Calu3 (cell line): ENCODE results near the gene TYR. TPM values are rescaled to one million over a fixed set of nuclear protein-coding genes. Genes with fewer than 3 reads are reported as not detected.

Experiments
- Bru-seq: library from RNA; stranded (reverse); fragments of 400-500 nt; gene quantifications from one replicate; lab custom pipeline; 2021; lab: Mats Ljungman, UMichigan
- BruChase-seq, 2 experiments: library from RNA; stranded (reverse); fragments of 400-500 nt; gene quantifications; one replicate each; lab custom pipeline; 2021; lab: Mats Ljungman, UMichigan
- BruUV-seq: library from RNA; stranded (reverse); fragments of 400-500 nt; replicated peaks from 2 replicates; lab custom pipeline; 2021; lab: Mats Ljungman, UMichigan
- CTCF ChIA-PET: fragments of 300-600 bp; sonication (Branson Sonifier 250); formaldehyde crosslinking; loops from one replicate; lab custom pipeline; 2022; ENCODE audit warnings: antibody characterized with exemption; lab: Charles Lee
- DNase-seq: peaks from one replicate; pipeline ENCODE4 v3.0.0; 2022
- H3K27ac Mint-ChIP-seq: one replicate; pipeline ENCODE4 v1.8.0; 2022; ENCODE audit warnings: mixed read lengths; ENCODE audit not compliant: unreplicated experiment
- H3K27me3 Mint-ChIP-seq: one replicate; pipeline ENCODE4 v1.8.0; 2022; ENCODE audit warnings: mixed read lengths; ENCODE audit not compliant: unreplicated experiment
- H3K36me3 Mint-ChIP-seq: one replicate; pipeline ENCODE4 v1.8.0; 2022; ENCODE audit warnings: mild to moderate bottlenecking, moderate library complexity, mixed read lengths; ENCODE audit not compliant: insufficient read depth, unreplicated experiment
- H3K4me1 Mint-ChIP-seq: one replicate; pipeline ENCODE4 v1.8.0; 2022; ENCODE audit warnings: mild to moderate bottlenecking, low read depth, mixed read lengths; ENCODE audit not compliant: unreplicated experiment
- H3K4me3 Mint-ChIP-seq: one replicate; pipeline ENCODE4 v1.8.0; 2022; ENCODE audit warnings: mild to moderate bottlenecking, low read depth, moderate library complexity, mixed read lengths; ENCODE audit not compliant: unreplicated experiment
- H3K9me3 Mint-ChIP-seq: one replicate; pipeline ENCODE4 v1.8.0; 2022; ENCODE audit warnings: low read depth, mixed read lengths; ENCODE audit not compliant: unreplicated experiment
- CTCF ChIP-seq: fragments of 200-600 bp; IDR thresholded peaks from one replicate; pipeline ENCODE4 v1.8.0; 2022; ENCODE audit warnings: antibody characterized with exemption; ENCODE audit not compliant: unreplicated experiment
- intact Hi-C: fragments of 100-400 bp; cut with micrococcal nuclease; formaldehyde crosslinking; loops from one replicate; pipeline ENCODE4 v1.10.0; 2022; ENCODE audit not compliant: unreplicated experiment
- long read RNA-seq: library from polyadenylated mRNA; stranded (forward); transcript quantifications from one replicate; pipeline ENCODE4 v2.0.0, GENCODE V29; 2022
- total RNA-seq: library from RNA; stranded (reverse); gene quantifications from 2 replicates; pipeline ENCODE4 v1.2.3, GENCODE V29; 2022

The TYR gene
- total RNA-seq (not detected in 2 replicates), Bru-seq, nascent RNA (percentile 3 among the genes with signal in this experiment), BruChase-seq, experiment 1, labeled RNA remaining after a 6-hour chase (percentile 6 among the genes with signal in this experiment), BruChase-seq, experiment 2, labeled RNA remaining after a 2-hour chase (percentile 4 among the genes with signal in this experiment)
- long read RNA-seq: 0 reads

DNA sequence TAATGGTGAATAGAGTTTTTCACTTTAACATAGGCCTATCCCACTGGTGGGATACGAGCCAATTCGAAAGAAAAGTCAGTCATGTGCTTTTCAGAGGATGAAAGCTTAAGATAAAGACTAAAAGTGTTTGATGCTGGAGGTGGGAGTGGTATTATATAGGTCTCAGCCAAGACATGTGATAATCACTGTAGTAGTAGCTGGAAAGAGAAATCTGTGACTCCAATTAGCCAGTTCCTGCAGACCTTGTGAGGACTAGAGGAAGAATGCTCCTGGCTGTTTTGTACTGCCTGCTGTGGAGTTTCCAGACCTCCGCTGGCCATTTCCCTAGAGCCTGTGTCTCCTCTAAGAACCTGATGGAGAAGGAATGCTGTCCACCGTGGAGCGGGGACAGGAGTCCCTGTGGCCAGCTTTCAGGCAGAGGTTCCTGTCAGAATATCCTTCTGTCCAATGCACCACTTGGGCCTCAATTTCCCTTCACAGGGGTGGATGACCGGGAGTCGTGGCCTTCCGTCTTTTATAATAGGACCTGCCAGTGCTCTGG is at the start of gene TYR:
Gene TYR (plus strand): TSS at position 185 of the 541 bp plus-strand sequence. CDS start 79 bp downstream, at position 264.
- CTCF ChIA-PET: interaction anchor here (0.6 kb wide), 1 partner anchor 671 kb away, joined by 3 read pairs; no protein-coding TSS in a partner anchor
- H3K27ac Mint-ChIP-seq: no peak within 1 kb of the TSS
- no peaks in the 10 kb centered on the region for H3K4me1 Mint-ChIP-seq
- intact Hi-C loops: no loop called here
- H3K4me3 Mint-ChIP-seq: no peak within 1 kb of the TSS
- H3K9me3 Mint-ChIP-seq: no peaks in the 10 kb centered on the region
- no peak for TF ChIP-seq CTCF
- H3K36me3 Mint-ChIP-seq: no peaks in the 10 kb centered on the region
- DNase-seq: no peak
- no peaks in the 10 kb centered on the region for H3K27me3 Mint-ChIP-seq
- BruUV-seq: no TSS peak

- no peaks in the 10 kb centered on the region for H3K9me3 Mint-ChIP-seq
- CTCF ChIA-PET: no interaction called here
- H3K4me3 Mint-ChIP-seq: no peak overlapping the region
- H3K27ac Mint-ChIP-seq: no peak overlapping the region
- intact Hi-C loops: no loop called here
- TF ChIP-seq CTCF: no peak
- no peaks in the 10 kb centered on the region for H3K27me3 Mint-ChIP-seq
- H3K4me1 Mint-ChIP-seq: no peaks in the 10 kb centered on the region
- no peaks in the 10 kb centered on the region for H3K36me3 Mint-ChIP-seq
- BruUV-seq: no TSS peak
- no peak for DNase-seq
These were observed 41.1 kb upstream of the TYR start for GRCh38 chr11:89136606-89137005.

- Mint-ChIP-seq H3K27me3 (no peaks in the 10 kb centered on the region), H3K4me1 (no peaks in the 10 kb centered on the region), H3K27ac (no peak overlapping the region), H3K9me3 (no peaks in the 10 kb centered on the region), H3K36me3 (no peaks in the 10 kb centered on the region), H3K4me3 (no peak overlapping the region)
- BruUV-seq: no TSS peak
- TF ChIP-seq CTCF: no peak
- intact Hi-C loops: no loop called here
- DNase-seq: no peak
- CTCF ChIA-PET: no interaction called here
These were observed 30.4 kb upstream of the TYR start for GRCh38 chr11:89147229-89147628.

DNA sequence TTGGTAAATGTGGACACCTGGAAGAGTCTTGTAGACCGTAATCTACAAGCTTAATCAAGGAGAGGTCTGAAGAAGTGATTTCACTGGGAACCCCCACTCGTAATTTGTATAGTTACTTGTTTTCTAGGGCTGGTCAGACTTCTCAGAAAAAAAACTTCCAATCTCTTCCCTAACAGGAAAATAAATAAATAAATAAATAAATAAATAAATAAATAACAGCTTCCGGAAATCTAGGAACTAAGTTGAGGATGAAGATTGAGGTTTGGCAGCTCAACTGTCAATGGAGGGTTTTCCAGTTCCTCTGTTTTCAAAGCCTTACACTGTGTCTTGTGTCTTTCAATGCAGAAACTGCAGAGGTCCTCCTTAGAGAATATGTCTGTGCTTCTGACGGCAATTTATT is 17.7 kb upstream of the TYR start:
- intact Hi-C loops: no loop called here
- Mint-ChIP-seq H3K36me3 (no peaks in the 10 kb centered on the region), H3K9me3 (no peaks in the 10 kb centered on the region), H3K4me3 (no peak overlapping the region), H3K27me3 (no peaks in the 10 kb centered on the region), H3K27ac (no peak overlapping the region), H3K4me1 (no peaks in the 10 kb centered on the region)
- BruUV-seq: no TSS peak
- no peak for TF ChIP-seq CTCF
- CTCF ChIA-PET: no interaction called here
- no peak for DNase-seq
